NCI-H2107 treated with DMSO at 0.1 percent for 48 hours (cell line): ENCODE results near the gene ITPKB.
"Not testable (repeated sequence)": the region's sequence is repeated elsewhere in the genome, so short reads cannot be mapped to it uniquely, and the experiment has no call there.

Experiments used
- DNase-seq: peaks from one replicate; lab custom pipeline; 2025; ENCODE audit not compliant: unreplicated experiment; lab: John Stamatoyannopoulos, UW

ITPKB gene

DNA sequence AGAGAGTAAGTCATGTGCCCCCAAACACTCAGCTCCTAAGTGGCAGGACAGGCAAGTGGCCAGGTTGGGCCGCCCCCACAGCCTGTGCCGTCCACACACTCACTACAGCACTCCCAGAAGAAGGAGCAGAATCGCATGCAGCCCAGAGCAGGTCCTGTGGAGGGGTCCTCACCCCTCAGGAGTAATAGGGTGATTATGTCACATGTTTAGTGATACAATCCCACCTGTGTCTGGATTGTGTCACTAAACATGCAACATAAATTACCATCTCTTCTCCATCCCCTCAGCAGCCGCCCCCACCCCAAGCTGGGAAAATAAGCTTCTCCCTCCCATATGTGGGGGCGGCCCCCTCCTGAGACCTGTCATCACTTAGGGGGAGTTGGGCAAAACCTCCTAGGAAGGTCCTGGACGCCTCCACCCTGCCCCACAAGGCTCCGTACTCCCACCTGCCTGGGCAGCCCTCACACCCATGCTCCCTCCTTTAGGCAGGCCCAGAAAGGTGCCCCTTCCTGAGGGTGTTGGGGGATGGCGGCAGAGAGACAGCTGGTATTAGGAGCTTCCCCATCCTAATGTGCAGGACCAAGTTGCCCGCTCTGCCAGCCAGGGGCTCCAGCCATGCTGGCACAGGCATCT, 133.6 kb downstream of the ITPKB start:
- no peak for DNase-seq

GRCh38 chr1:226604560-226605317, 134.3 kb downstream of the ITPKB start:
- DNase-seq, result no peak

GRCh38 chr1:226603858-226604559, 135.1 kb downstream of the ITPKB start:
- DNase-seq, result no peak

- no peak for DNase-seq
Observed at GRCh38 chr1:226603022-226603857, 135.8 kb downstream of the ITPKB start.

GRCh38 chr1:226602186-226603021, 136.7 kb downstream of the ITPKB start:
- DNase-seq, result no peak

DNA sequence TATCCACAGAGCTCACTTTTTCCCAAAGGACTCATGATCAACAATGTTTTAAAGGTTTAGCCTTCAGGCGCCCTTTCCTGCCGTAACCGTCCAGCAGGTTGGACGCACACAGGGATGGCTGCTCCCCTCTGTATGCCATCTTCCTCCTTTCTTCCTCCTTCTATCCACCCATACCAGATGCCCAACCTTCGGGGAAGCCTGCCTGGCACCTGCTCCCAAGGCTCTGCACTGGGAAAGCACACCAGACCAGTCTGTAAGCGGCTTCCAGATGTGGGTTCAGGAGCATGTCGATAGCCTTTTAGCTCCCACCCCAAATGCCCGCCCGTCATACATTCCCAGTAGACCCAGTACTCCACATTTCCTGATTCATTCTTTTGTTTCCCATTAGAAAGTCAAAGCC, 137.6 kb downstream of the ITPKB start:
- no peak for DNase-seq

GRCh38 chr1:226600254-226600653, 138.8 kb downstream of the ITPKB start:
- DNase-seq, result no peak

- DNase-seq, result no peak
Observed at GRCh38 chr1:226599636-226600238, 139.3 kb downstream of the ITPKB start.

- not testable (repeated sequence) for DNase-seq
Observed at GRCh38 chr1:226598955-226599354, 140.1 kb downstream of the ITPKB start.

GRCh38 chr1:226598455-226598849, 140.6 kb downstream of the ITPKB start:
- DNase-seq, result no peak

DNA sequence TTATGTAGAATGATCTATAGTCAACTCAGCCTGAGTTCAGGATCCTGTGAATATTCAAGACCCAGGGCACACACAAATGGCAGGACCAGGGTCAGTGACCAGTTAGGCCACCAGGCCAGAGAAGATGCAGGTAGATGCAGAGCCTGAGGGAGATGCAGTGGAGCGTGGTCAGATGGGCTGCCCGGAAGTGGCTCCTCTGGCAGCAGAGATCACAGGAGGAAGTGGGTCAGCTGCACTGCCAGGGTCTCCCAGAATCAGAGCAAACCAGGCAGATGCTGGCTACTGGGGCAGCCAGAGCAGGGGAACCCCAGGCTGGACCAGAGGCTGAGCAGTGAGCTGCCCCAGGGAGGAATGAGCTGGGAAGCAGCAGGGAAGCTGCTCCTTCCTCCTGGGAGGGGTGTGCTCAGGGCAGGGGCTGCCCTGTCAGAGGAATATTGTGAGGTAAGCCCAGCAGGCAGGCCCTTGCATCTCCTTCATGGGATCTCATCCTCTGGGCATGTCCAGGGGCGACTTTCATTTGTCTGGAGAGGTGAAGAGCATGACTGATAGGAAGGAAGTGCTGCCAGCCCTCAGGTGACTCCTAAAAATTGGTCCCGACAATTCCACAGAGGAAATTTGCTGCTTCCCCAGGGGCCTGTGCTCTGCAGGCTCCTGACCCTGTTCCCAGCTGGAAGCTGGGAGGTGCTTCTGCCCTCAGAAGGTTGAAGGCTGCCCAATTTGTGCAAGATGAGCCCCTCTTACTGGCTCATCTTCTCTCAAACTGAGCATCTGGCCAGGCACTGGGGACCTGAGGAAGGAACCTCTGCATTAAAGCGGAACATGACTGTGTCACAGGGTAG, 141.2 kb downstream of the ITPKB start:
- DNase-seq, result no peak

DNA sequence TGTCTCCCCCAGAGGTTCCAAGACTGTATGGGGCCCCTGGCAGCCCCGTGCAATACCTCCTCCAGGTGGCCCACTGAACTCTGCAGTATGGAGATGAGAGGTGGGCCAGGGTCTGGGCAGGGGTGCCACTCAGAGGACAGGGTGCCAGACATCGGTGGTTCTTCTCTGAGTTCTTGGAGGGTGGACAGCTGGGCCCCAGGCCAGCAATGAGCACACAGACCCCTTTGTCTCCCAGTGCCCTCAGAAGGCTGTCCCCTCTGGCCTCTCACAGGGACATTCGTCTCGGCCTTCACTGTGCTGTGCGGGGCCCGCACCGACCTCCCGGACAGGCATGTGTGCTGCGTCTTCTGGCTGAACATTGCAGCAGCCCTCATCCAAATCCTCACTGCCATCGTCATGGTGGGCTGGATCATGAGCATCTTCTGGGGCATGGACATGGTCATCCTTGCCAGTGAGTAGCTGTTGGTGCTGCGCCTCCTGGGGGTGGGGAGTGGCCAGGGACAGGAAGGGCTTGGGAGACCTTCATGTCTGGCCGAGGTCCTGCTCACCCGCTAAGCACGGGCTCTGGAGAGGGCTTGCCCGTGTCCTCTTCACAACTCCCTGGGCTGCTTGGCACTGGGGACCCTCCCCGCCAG, 142.4 kb downstream of the ITPKB start:
- no peak for DNase-seq

- DNase-seq, result no peak
Observed at GRCh38 chr1:226593541-226593940, 145.5 kb downstream of the ITPKB start.

DNA sequence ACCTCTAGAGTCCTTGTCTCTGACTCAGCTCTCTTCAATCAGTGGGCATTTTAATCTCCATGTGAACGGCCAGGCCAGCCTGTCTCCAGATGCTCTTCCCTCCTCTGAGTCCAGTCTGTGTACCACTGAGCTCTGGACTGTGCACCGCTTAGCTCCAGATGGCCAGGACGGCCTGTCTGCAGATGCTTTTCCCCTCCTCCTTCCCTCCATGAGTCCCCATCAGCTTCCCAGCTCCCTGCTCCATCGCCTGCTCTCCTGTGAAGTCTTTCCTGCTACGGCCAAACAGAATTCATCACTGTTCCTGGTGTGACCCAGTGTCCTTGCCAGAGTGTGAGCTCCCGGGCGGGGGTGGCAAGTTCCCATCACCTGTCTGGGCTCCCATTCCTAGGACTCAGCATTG, 148.5 kb downstream of the ITPKB start:
- DNase-seq, result no peak

- DNase-seq, result no peak
Observed at GRCh38 chr1:226589008-226589733, 149.9 kb downstream of the ITPKB start.

GRCh38 chr1:226588484-226588883, 150.6 kb downstream of the ITPKB start:
- no peak for DNase-seq

- DNase-seq, result no peak
Observed at GRCh38 chr1:226586650-226587422, 152.2 kb downstream of the ITPKB start.
